NOMO-1 treated with dmso at 0.1 percent for 144 hours (cell line): Measurements from ENCODE around the gene IRX5.
A peak's percentile ranks its signal among the peaks of the same experiment; 100 is the strongest.

Experiments
- DNase-seq: peaks from one replicate; lab custom pipeline; 2025; ENCODE audit not compliant: unreplicated experiment; lab: John Stamatoyannopoulos, UW

IRX5 gene

GRCh38 chr16:54930005-54930868 lies at the start of gene IRX5:
IRX5 (plus strand) TSS chr16:54930865; CDS start chr16:54931199, 334 bp downstream.
- peak; percentile 95 for DNase-seq

- no peak for DNase-seq
Observed at GRCh38 chr16:54882556-54882955, 48.1 kb upstream of the IRX5 start.

GRCh38 chr16:54883358-54883757 lies 47.3 kb upstream of the IRX5 start:
- no peak for DNase-seq

- no peak for DNase-seq
Observed at GRCh38 chr16:54886078-54886477, 44.6 kb upstream of the IRX5 start.

- DNase-seq = no peak
Observed at GRCh38 chr16:54890381-54890780, 40.3 kb upstream of the IRX5 start.

GRCh38 chr16:54891346-54891745 lies 39.3 kb upstream of the IRX5 start:
- no peak for DNase-seq

- DNase-seq = no peak
Observed at GRCh38 chr16:54892981-54893380, 37.7 kb upstream of the IRX5 start.

- DNase-seq = no peak
Observed at GRCh38 chr16:54897930-54898329, 32.7 kb upstream of the IRX5 start.

- DNase-seq = no peak
Observed at GRCh38 chr16:54901606-54902005, 29.1 kb upstream of the IRX5 start.

GRCh38 chr16:54903047-54903446 lies 27.6 kb upstream of the IRX5 start:
- DNase-seq = no peak

- no peak for DNase-seq
Observed at GRCh38 chr16:54911079-54911478, 19.6 kb upstream of the IRX5 start.

- no peak for DNase-seq
Observed at GRCh38 chr16:54912720-54913119, 17.9 kb upstream of the IRX5 start.

GRCh38 chr16:54921206-54921824 lies 9.3 kb upstream of the IRX5 start:
- peak; percentile 30 for DNase-seq

GRCh38 chr16:54923055-54923473 lies 7.6 kb upstream of the IRX5 start:
- DNase-seq = peak; percentile 71

- no peak for DNase-seq
Observed at GRCh38 chr16:54923988-54924387, 6.7 kb upstream of the IRX5 start.

- DNase-seq = peak; percentile 6
Observed at GRCh38 chr16:54926166-54926838, 4.4 kb upstream of the IRX5 start.

- no peak for DNase-seq
Observed at GRCh38 chr16:54927125-54928015, 3.3 kb upstream of the IRX5 start.

GRCh38 chr16:54928016-54928356 lies 2.7 kb upstream of the IRX5 start:
- peak; percentile 50 for DNase-seq

- DNase-seq = peak; percentile 71
Observed at GRCh38 chr16:54928411-54929089, 2.1 kb upstream of the IRX5 start.
